H1 (cell line): Measurements from ENCODE around the gene EPHB3. TPM values are rescaled to one million over a fixed set of nuclear protein-coding genes. Genes with fewer than 3 reads are reported as not detected.

Experiments used
- CTCF ChIA-PET: fragments of 300-600 bp; sonication (Branson Sonifier 250); formaldehyde crosslinking; loops from one replicate; lab custom pipeline; 2021; ENCODE audit not compliant: partially characterized antibody; lab: Charles Lee
- POLR2A ChIA-PET: fragments of 300-600 bp; sonication (Branson Sonifier 250); formaldehyde crosslinking; loops from one replicate; lab custom pipeline; 2021; ENCODE audit warnings: inconsistent platforms; ENCODE audit not compliant: partially characterized antibody; lab: Charles Lee
- DNase-seq, 2 experiments: peaks; one replicate each; pipeline versions ENCODE4 v3.0.0 to v3.0.0-alpha.2; 2010 to 2022; ENCODE audit warnings: low spot score in 2 of 2, low read depth in 1 of 2, mixed read lengths in 1 of 2
- FAIRE-seq: peaks from 2 replicates; lab custom pipeline; 2011; peaks lifted over from hg19 to GRCh38; lab: Jason Lieb, UNC
- H2AFZ ChIP-seq: 2 replicates; pipeline ENCODE4 v1.8.1; 2012; ENCODE audit warnings: low read length, inconsistent platforms
- H2AK5ac ChIP-seq: 2 replicates; pipeline ENCODE4 v1.6.1; 2013; ENCODE audit warnings: low read depth, low read length
- H2BK120ac ChIP-seq: replicated peaks from 2 replicates; pipeline ENCODE3; 2013; ENCODE audit warnings: low read depth, low read length, inconsistent platforms
- H2BK12ac ChIP-seq: 2 replicates; pipeline ENCODE4 v1.6.1; 2013; ENCODE audit warnings: low read depth, low read length
- H2BK15ac ChIP-seq: 2 replicates; pipeline ENCODE4 v1.6.1; 2013; ENCODE audit warnings: low read length
- H2BK20ac ChIP-seq: 2 replicates; pipeline ENCODE4 v1.6.1; 2013; ENCODE audit warnings: low read length
- H2BK5ac ChIP-seq: 2 replicates; pipeline ENCODE4 v1.6.1; 2013; ENCODE audit warnings: low read depth, low read length
- H3K14ac ChIP-seq: 2 replicates; pipeline ENCODE4 v1.6.1; 2013; ENCODE audit warnings: inconsistent platforms; ENCODE audit not compliant: insufficient read length
- H3K18ac ChIP-seq: 2 replicates; pipeline ENCODE4 v1.6.1; 2013; ENCODE audit warnings: low read length; ENCODE audit errors: extremely low read depth
- H3K23ac ChIP-seq: 2 replicates; pipeline ENCODE4 v1.6.1; 2013; ENCODE audit warnings: inconsistent platforms; ENCODE audit not compliant: insufficient read length
- H3K23me2 ChIP-seq: 2 replicates; pipeline ENCODE4 v1.6.1; 2013; ENCODE audit warnings: low read depth, low read length
- H3K27ac ChIP-seq: 2 replicates; pipeline ENCODE4 v1.6.1; 2011; ENCODE audit warnings: low read depth, low read length, inconsistent platforms
- H3K27me3 ChIP-seq, 4 experiments: replicated peaks in 1 of 4; 1 replicate in 1 of 4; 2 replicates in 3 of 4; pipeline versions ENCODE4 v1.6.1 to v1.8.1; 2011 to 2013; ENCODE audit warnings: low read length in 3 of 4, mild to moderate bottlenecking in 3 of 4, inconsistent platforms in 2 of 4, mixed read lengths in 2 of 4, moderate library complexity in 1 of 4; ENCODE audit not compliant: control insufficient read depth in 3 of 4, insufficient read depth in 3 of 4; ENCODE audit errors: extremely low read depth in 1 of 4
- H3K36me3 ChIP-seq, 4 experiments: 2 replicates each; pipeline versions ENCODE4 v1.6.1 to v1.8.1; 2011 to 2013; ENCODE audit warnings: mild to moderate bottlenecking in 4 of 4, low read length in 3 of 4, moderate library complexity in 2 of 4, control low read depth in 1 of 4, inconsistent platforms in 1 of 4; ENCODE audit not compliant: insufficient read depth in 4 of 4, control insufficient read depth in 2 of 4
- H3K4ac ChIP-seq: replicated peaks from 2 replicates; pipeline ENCODE3; 2013; ENCODE audit warnings: low read length, low read depth, mixed read lengths, inconsistent platforms; ENCODE audit not compliant: insufficient read length
- H3K4me1 ChIP-seq, 4 experiments: replicated peaks in 1 of 4; 1 replicate in 1 of 4; 2 replicates in 3 of 4; pipeline versions ENCODE4 v1.6.1 to v1.8.1; 2011 to 2013; ENCODE audit warnings: low read length in 3 of 4, inconsistent platforms in 2 of 4, mixed read lengths in 1 of 4; ENCODE audit not compliant: insufficient read depth in 4 of 4, control insufficient read depth in 3 of 4
- H3K4me2 ChIP-seq, 2 experiments: 2 replicates each; pipeline versions ENCODE4 v1.6.1 to v1.8.1; 2011 to 2013; ENCODE audit warnings: low read depth in 2 of 2, low read length in 2 of 2, control low read depth in 1 of 2, inconsistent platforms in 1 of 2, mild to moderate bottlenecking in 1 of 2; ENCODE audit not compliant: insufficient read depth in 1 of 2
- H3K4me3 ChIP-seq, 4 experiments: fragments of 200-600, 300-600 bp in 1 of 4; sonication (generic), shearing (Covaris generic), sonication (Bioruptor Twin) in 1 of 4; 2 replicates each; pipeline versions ENCODE4 v1.5.1 to v1.8.1; 2011 to 2016; ENCODE audit warnings: low read length in 4 of 4, low read depth in 3 of 4, control low read depth in 2 of 4, inconsistent platforms in 2 of 4, mild to moderate bottlenecking in 2 of 4, mixed read lengths in 1 of 4, moderate library complexity in 1 of 4; ENCODE audit not compliant: insufficient read depth in 2 of 4; ENCODE audit errors: extremely low read depth in 1 of 4
- H3K56ac ChIP-seq: replicated peaks from 2 replicates; pipeline ENCODE3; 2013; ENCODE audit warnings: low read depth, mild to moderate bottlenecking, mixed read lengths, low read length, inconsistent platforms; ENCODE audit not compliant: insufficient read length
- H3K79me1 ChIP-seq: 2 replicates; pipeline ENCODE4 v1.6.1; 2013; ENCODE audit warnings: low read depth, low read length, control low read depth
- H3K79me2 ChIP-seq, 2 experiments: 2 replicates each; pipeline versions ENCODE4 v1.6.1 to v1.8.1; 2012 to 2013; ENCODE audit warnings: low read length in 2 of 2, mild to moderate bottlenecking in 2 of 2, inconsistent platforms in 1 of 2; ENCODE audit not compliant: insufficient read depth in 2 of 2, control insufficient read depth in 1 of 2
- H3K9ac ChIP-seq, 4 experiments: replicated peaks in 1 of 4; 1 replicate in 1 of 4; 2 replicates in 3 of 4; pipeline versions ENCODE4 v1.6.1 to v1.8.1; 2011 to 2013; ENCODE audit warnings: low read depth in 3 of 4, low read length in 3 of 4, control low read depth in 2 of 4, mild to moderate bottlenecking in 2 of 4, moderate library complexity in 2 of 4, inconsistent platforms in 1 of 4; ENCODE audit errors: extremely low read depth in 1 of 4
- H3K9me3 ChIP-seq, 2 experiments: 2 replicates each; pipeline versions ENCODE4 v1.6.1 to v1.8.1; 2012 to 2013; ENCODE audit warnings: mild to moderate bottlenecking in 2 of 2, moderate library complexity in 2 of 2, control low read depth in 1 of 2, inconsistent platforms in 1 of 2, low read depth in 1 of 2, low read length in 1 of 2, mixed read lengths in 1 of 2; ENCODE audit not compliant: insufficient read depth in 2 of 2
- H4K20me1 ChIP-seq, 2 experiments: replicated peaks in 1 of 2; 2 replicates each; pipeline versions ENCODE3 to v1.8.1; 2011 to 2013; ENCODE audit warnings: inconsistent platforms in 2 of 2, low read length in 2 of 2, mild to moderate bottlenecking in 1 of 2; ENCODE audit not compliant: insufficient read depth in 2 of 2, control insufficient read depth in 1 of 2
- H4K5ac ChIP-seq: 2 replicates; pipeline ENCODE4 v1.6.1; 2013; ENCODE audit warnings: low read length, low read depth, mixed read lengths, inconsistent platforms; ENCODE audit not compliant: insufficient read length
- H4K8ac ChIP-seq: 2 replicates; pipeline ENCODE4 v1.8.0; 2013; ENCODE audit warnings: mild to moderate bottlenecking, moderate library complexity, low read length, inconsistent platforms; ENCODE audit not compliant: insufficient read depth; ENCODE audit errors: extremely low read depth
- H4K91ac ChIP-seq: replicated peaks from 2 replicates; pipeline ENCODE3; 2013; ENCODE audit warnings: low read length, mixed read lengths, inconsistent platforms; ENCODE audit not compliant: insufficient read length
- BCL11A ChIP-seq, 2 experiments: IDR thresholded peaks; one replicate each; pipeline ENCODE4 v1.6.1; 2011; ENCODE audit warnings: low read depth in 2 of 2, low read length in 2 of 2, mild to moderate bottlenecking in 2 of 2
- MAX ChIP-seq: IDR thresholded peaks from 2 replicates; pipeline ENCODE4 v1.6.1; 2012; ENCODE audit warnings: inconsistent platforms
- NRF1 ChIP-seq: IDR thresholded peaks from 2 replicates; pipeline ENCODE4 v1.6.1; 2011; ENCODE audit warnings: mild to moderate bottlenecking, low read depth, low read length, improper control_type of control experiment
- RAD21 ChIP-seq, 2 experiments: IDR thresholded peaks in 1 of 2; conservative IDR thresholded peaks in 1 of 2; 2 replicates each; pipeline ENCODE4 v1.6.1; 2011; ENCODE audit warnings: low read depth in 2 of 2, low read length in 2 of 2, improper control_type of control experiment in 1 of 2, inconsistent platforms in 1 of 2, mild to moderate bottlenecking in 1 of 2, moderate library complexity in 1 of 2
- RNF2 ChIP-seq: fragments of 200-900, 300-1000 bp; sonication (generic); IDR thresholded peaks from 2 replicates; pipeline ENCODE4 v1.7.1; 2016; ENCODE audit warnings: borderline replicate concordance, low read depth, mild to moderate bottlenecking, antibody characterized with exemption, low read length; ENCODE audit not compliant: poor library complexity, severe bottlenecking; ENCODE audit errors: missing control alignments
- USF2 ChIP-seq: IDR thresholded peaks from 2 replicates; pipeline ENCODE4 v1.6.1; 2011; ENCODE audit warnings: low read length, improper control_type of control experiment
- WGBS, 2 experiments: shearing (Covaris generic) in 1 of 2; methylation state at CpG; one replicate each; pipeline versions ENCODE4 v1.1.6 to v1.1.7; 2013 to 2015; ENCODE audit warnings: low lambda C conversion rate in 2 of 2, mixed read lengths in 2 of 2, inconsistent platforms in 1 of 2, low coverage in 1 of 2, missing lambda C conversion rate in 1 of 2; ENCODE audit not compliant: insufficient replicate concordance in 2 of 2, insufficient coverage in 1 of 2, insufficient read length in 1 of 2; ENCODE audit errors: extremely low coverage in 1 of 2, missing lambda C conversion rate in 1 of 2; 5-methylcytosine and 5-hydroxymethylcytosine counted together
- polyA plus RNA-seq, 7 experiments: library from polyadenylated mRNA; depleted of rRNA in 3 of 7; stranded (reverse) in 5 of 7; unstranded in 2 of 7; fragments of >200 nt in 5 of 7; fragments of 200-250 nt in 2 of 7; gene quantifications; 1 replicate in 5 of 7; 2 replicates in 1 of 7; 4 replicates in 1 of 7; pipeline versions ENCODE4 v1.2.1 to v1.2.3, GENCODE V29; 2011 to 2013; ENCODE audit warnings: missing spikeins in 2 of 7, mixed read lengths in 2 of 7
- total RNA-seq: library from RNA; stranded (reverse); fragmentation: NEBNext Ultra II Directional; extraction: Animal tissue kit (Norgen Biotek cat#: 25700); gene quantifications from 2 replicates; pipeline ENCODE4 v1.2.1, GENCODE V29; 2021

Gene EPHB3
- total and polyA plus RNA-seq, 2 of the 8 experiments (the other 6 are each of a cell fraction or from before 2014, with no cell fraction given) = 0.41 to 0.91 TPM

- Histone ChIP-seq H3K4me1 (peaks cover 0 to 28% (median 20%) of the 10 kb centered on the region in 4 experiments; a peak in 6 of 7 replicates), H3K27ac (no peak overlapping the region), H3K79me1 (no peaks in the 10 kb centered on the region; the same call in 1 of the 2 replicates), H2BK12ac (peak overlapping the region; percentile 94; the same call in 1 of the 2 replicates), H2AFZ (0 out of 2 replicates have a peak overlapping the region, but pooled peaks have one; percentile 48), H3K18ac (peak overlapping the region; percentile 71), H3K23me2 (peaks cover 17% of the 10 kb centered on the region), H2BK20ac (no peak overlapping the region), H2BK5ac (no peak overlapping the region; the same call in 1 of the 2 replicates), H3K23ac (no peak overlapping the region), H3K36me3 (no peaks in the 10 kb centered on the region), H3K4ac (no peak overlapping the region), H2AK5ac (no peak overlapping the region), H2BK120ac (no peak overlapping the region), H4K91ac (no peak overlapping the region), H3K14ac (no peak overlapping the region), H3K9me3 (no peaks in the 10 kb centered on the region), H4K20me1 (no peaks in the 10 kb centered on the region), H4K8ac (0 out of 2 replicates have a peak overlapping the region, but pooled peaks have one; percentile 39), H2BK15ac (peak overlapping the region; percentile 95; the same call in 1 of the 2 replicates), H3K79me2 (no peaks in the 10 kb centered on the region), H3K4me3 (peak overlapping the region; percentile 44 to 71 (median 52)), H3K27me3 (peaks cover 8 to 58% (median 48%) of the 10 kb centered on the region in 4 experiments), H3K56ac (no peak overlapping the region), H3K9ac (peak overlapping the region in 2 of 4 experiments; percentile 8 to 12; a peak in 1 of 7 replicates), H4K5ac (no peak overlapping the region), H3K4me2 (peak overlapping the region; percentile 98 to 99)
- DNase-seq (peak in 1 of 2 experiments; percentile 72), FAIRE-seq (peak; percentile 83)
- 3% methylated on average over 34 of the region's 42 CpGs; no CpG with 5 or more reads in 1 of the 2 experiments for WGBS, 2 experiments
- CTCF ChIA-PET = interaction anchor here (0.5 to 5.9 kb wide), 30 partner anchors 9 to 467 kb away, joined by 3 to 51 read pairs (median 4); no protein-coding TSS in a partner anchor
- POLR2A ChIA-PET = interaction anchor here (0.8 to 6.5 kb wide), 13 partner anchors 8 to 199 kb away, joined by 3 to 46 read pairs (median 5); partner anchors contain the start of genes EPHB3 and MAGEF1
- TF ChIP-seq BCL11A (IDR thresholded peaks at IDR 0.05; ENCODE audit: low read depth in 2 of 2, low read length in 2 of 2) (no peak), RNF2 (peak; percentile 65), USF2 (peak; percentile 77), RAD21 (IDR thresholded peaks at IDR 0.05 in 1 of 2, conservative IDR thresholded peaks at IDR 0.05 in 1 of 2; ENCODE audit: low read depth in 2 of 2, low read length in 2 of 2) (no peak), MAX (no peak), NRF1 (no peak)
Measured at GRCh38 chr3:184582646-184583577, 21.3 kb downstream of the EPHB3 start.
